MM.1S (cell line): ENCODE data around the gene PALM2AKAP2.

ENCODE experiments used
- DNase-seq: peaks from one replicate; pipeline ENCODE4 v3.0.0-alpha.2; 2015
- H2AFZ ChIP-seq: fragments of 300-600 bp; sonication (generic); 2 replicates; pipeline ENCODE4 v1.6.0; 2016; ENCODE audit warnings: antibody characterized with exemption, low read length
- H3F3A ChIP-seq: fragments of 300-600 bp; sonication (generic); 2 replicates; pipeline ENCODE4 v1.6.1; 2016; ENCODE audit warnings: mild to moderate bottlenecking, antibody characterized with exemption, low read length, moderate library complexity, mixed read lengths; ENCODE audit not compliant: insufficient read depth
- H3K27ac ChIP-seq: fragments of 300-600 bp; sonication (generic); 2 replicates; pipeline ENCODE4 v1.5.1; 2016; ENCODE audit warnings: mild to moderate bottlenecking, low read length
- H3K27me3 ChIP-seq: fragments of 300-600 bp; sonication (generic); replicated peaks from 2 replicates; pipeline ENCODE4 v1.6.0; 2016; ENCODE audit warnings: low read length; ENCODE audit not compliant: insufficient read depth
- H3K36me3 ChIP-seq: fragments of 300-600 bp; sonication (generic); replicated peaks from 2 replicates; pipeline ENCODE4 v1.6.1; 2016; ENCODE audit warnings: mild to moderate bottlenecking, low read length, mixed read lengths; ENCODE audit not compliant: insufficient read depth
- H3K4me1 ChIP-seq: fragments of 300-600 bp; sonication (generic); 2 replicates; pipeline ENCODE4 v1.6.1; 2016; ENCODE audit warnings: low read length, mixed read lengths
- H3K4me2 ChIP-seq: fragments of 300-600 bp; sonication (generic); 2 replicates; pipeline ENCODE4 v1.6.0; 2016; ENCODE audit warnings: low read depth, low read length
- H3K4me3 ChIP-seq: fragments of 300-600 bp; sonication (generic); 2 replicates; pipeline ENCODE4 v1.5.1; 2016; ENCODE audit warnings: low read length, mixed read lengths
- H3K79me2 ChIP-seq: fragments of 300-600 bp; sonication (generic); 2 replicates; pipeline ENCODE4 v1.6.1; 2016; ENCODE audit warnings: mixed run types, low read length, mixed read lengths
- H3K9ac ChIP-seq: fragments of 300-600 bp; sonication (generic); 2 replicates; pipeline ENCODE4 v1.6.1; 2016; ENCODE audit warnings: low read length, mixed read lengths
- H3K9me2 ChIP-seq: fragments of 300-600 bp; sonication (generic); replicated peaks from 2 replicates; pipeline ENCODE4 v1.6.1; 2016; ENCODE audit warnings: mild to moderate bottlenecking, low read length, mixed read lengths; ENCODE audit not compliant: insufficient read depth
- H3K9me3 ChIP-seq: fragments of 300-600 bp; sonication (generic); replicated peaks from 2 replicates; pipeline ENCODE4 v1.6.1; 2016; ENCODE audit warnings: mild to moderate bottlenecking, low read length, mixed read lengths; ENCODE audit not compliant: insufficient read depth
- H4K20me1 ChIP-seq: fragments of 300-600 bp; sonication (generic); 2 replicates; pipeline ENCODE4 v1.6.1; 2016; ENCODE audit warnings: mild to moderate bottlenecking, low read length, moderate library complexity, mixed read lengths; ENCODE audit not compliant: insufficient read depth
- CTCF ChIP-seq: fragments of 300-600 bp; sonication (generic); IDR thresholded peaks from 2 replicates; pipeline ENCODE4 v1.5.1; 2016; ENCODE audit warnings: antibody characterized with exemption, low read length, mixed read lengths
- EZH2 ChIP-seq: fragments of 300-600 bp; sonication (generic); optimal IDR thresholded peaks from 2 replicates; pipeline ENCODE3; 2017; ENCODE audit warnings: low read depth, mild to moderate bottlenecking, antibody characterized with exemption, low read length, mixed read lengths
- EZH2phosphoT487 ChIP-seq: fragments of 300-600 bp; sonication (generic); IDR thresholded peaks from 2 replicates; pipeline ENCODE4 v1.6.1; 2018; ENCODE audit warnings: antibody characterized with exemption, low read length

PALM2AKAP2 gene

GRCh38 chr9:109769250-109769649 is 10.7 kb upstream of the PALM2AKAP2 start:
- Histone ChIP-seq H2AFZ (no peak overlapping the region), H3K27me3 (no peaks in the 10 kb centered on the region), H4K20me1 (no peaks in the 10 kb centered on the region), H3K9ac (no peak overlapping the region), H3K27ac (no peak overlapping the region), H3K4me2 (no peak overlapping the region), H3K9me3 (no peaks in the 10 kb centered on the region), H3K9me2 (no peaks in the 10 kb centered on the region), H3K4me3 (no peak overlapping the region), H3F3A (no peaks in the 10 kb centered on the region), H3K36me3 (no peaks in the 10 kb centered on the region), H3K79me2 (no peaks in the 10 kb centered on the region), H3K4me1 (no peaks in the 10 kb centered on the region)
- DNase-seq: no peak
- no peak for TF ChIP-seq EZH2
- no peak for TF ChIP-seq EZH2phosphoT487
- no peak for TF ChIP-seq CTCF

DNA sequence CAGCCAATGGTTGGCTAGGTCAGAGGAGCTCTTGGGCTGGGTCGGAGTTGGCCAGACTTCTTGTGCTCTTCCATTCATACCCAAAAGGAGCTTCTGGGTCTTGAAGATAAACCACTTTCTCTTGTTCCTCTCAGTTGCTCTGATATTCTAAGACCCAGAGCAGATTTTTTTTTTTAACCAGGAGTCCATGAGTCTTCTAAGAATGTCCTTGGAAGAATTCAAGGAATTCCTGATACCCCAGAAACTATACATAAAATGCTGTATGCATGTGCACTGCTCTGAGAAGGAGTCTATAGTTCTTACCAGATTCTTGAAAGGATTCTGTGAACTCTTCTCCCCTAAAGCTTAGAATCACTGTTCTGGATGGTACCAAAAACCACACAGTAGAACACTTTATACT is 9.9 kb upstream of the PALM2AKAP2 start:
- Histone ChIP-seq H4K20me1 (no peaks in the 10 kb centered on the region), H3K4me1 (no peaks in the 10 kb centered on the region), H2AFZ (no peak overlapping the region), H3K27me3 (no peaks in the 10 kb centered on the region), H3F3A (no peaks in the 10 kb centered on the region), H3K9me2 (no peaks in the 10 kb centered on the region), H3K4me2 (no peak overlapping the region), H3K4me3 (no peak overlapping the region), H3K9me3 (no peaks in the 10 kb centered on the region), H3K36me3 (no peaks in the 10 kb centered on the region), H3K9ac (no peak overlapping the region), H3K79me2 (no peaks in the 10 kb centered on the region), H3K27ac (no peak overlapping the region)
- DNase-seq: no peak
- no peak for TF ChIP-seq CTCF
- TF ChIP-seq EZH2: no peak
- no peak for TF ChIP-seq EZH2phosphoT487

- H3K9ac ChIP-seq: no peak overlapping the region
These were observed 8.9 kb upstream of the PALM2AKAP2 start for GRCh38 chr9:109771087-109771486.

More at GRCh38 chr9:109771087-109771486, 8.9 kb upstream of the PALM2AKAP2 start:
- no peak overlapping the region for H2AFZ ChIP-seq
- no peaks in the 10 kb centered on the region for H3K9me2 ChIP-seq
- no peaks in the 10 kb centered on the region for H3K9me3 ChIP-seq
- H3K27ac ChIP-seq: no peak overlapping the region
- no peak for DNase-seq
- H3K4me1 ChIP-seq: no peaks in the 10 kb centered on the region
- no peak overlapping the region for H3K4me3 ChIP-seq
- no peaks in the 10 kb centered on the region for H3K27me3 ChIP-seq
- no peak for TF ChIP-seq CTCF
- TF ChIP-seq EZH2phosphoT487: no peak
- TF ChIP-seq EZH2: no peak
- no peaks in the 10 kb centered on the region for H3K79me2 ChIP-seq
- H3K36me3 ChIP-seq: no peaks in the 10 kb centered on the region
- H3F3A ChIP-seq: no peaks in the 10 kb centered on the region
- H3K4me2 ChIP-seq: no peak overlapping the region
- H4K20me1 ChIP-seq: no peaks in the 10 kb centered on the region
